NCI-H1048 (cell line): Measurements from ENCODE around the gene BRD9.
"Not testable (repeated sequence)": the region's sequence is repeated elsewhere in the genome, so short reads cannot be mapped to it uniquely, and the experiment has no call there.

Experiments used
- DNase-seq: peaks from one replicate; lab custom pipeline; 2025; lab: John Stamatoyannopoulos, UW

The BRD9 gene

GRCh38 chr5:922436-923280 lies 30.1 kb upstream of the BRD9 start:
- DNase-seq = no peak

GRCh38 chr5:921456-922435 lies 29.1 kb upstream of the BRD9 start:
- DNase-seq = no peak

DNA sequence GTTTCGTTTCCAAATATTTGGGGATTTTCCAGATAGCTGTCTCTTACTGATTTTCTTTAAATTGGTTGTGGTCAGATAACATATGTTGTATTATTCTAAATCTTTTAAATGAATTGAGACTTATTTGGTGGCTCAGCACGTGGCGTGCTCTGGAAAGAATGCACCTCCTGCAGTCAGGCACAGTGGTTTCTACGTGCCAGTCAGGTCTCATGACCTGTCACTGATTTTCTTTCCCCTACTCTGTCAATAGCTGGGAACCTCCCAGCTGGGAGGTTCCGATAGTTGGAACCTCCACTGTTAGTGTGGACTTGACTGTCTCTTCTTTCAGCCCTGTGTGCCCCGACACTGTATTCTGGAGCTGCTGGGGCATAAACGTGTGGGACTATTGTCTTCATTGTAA lies 27.7 kb upstream of the BRD9 start:
- DNase-seq = no peak

DNA sequence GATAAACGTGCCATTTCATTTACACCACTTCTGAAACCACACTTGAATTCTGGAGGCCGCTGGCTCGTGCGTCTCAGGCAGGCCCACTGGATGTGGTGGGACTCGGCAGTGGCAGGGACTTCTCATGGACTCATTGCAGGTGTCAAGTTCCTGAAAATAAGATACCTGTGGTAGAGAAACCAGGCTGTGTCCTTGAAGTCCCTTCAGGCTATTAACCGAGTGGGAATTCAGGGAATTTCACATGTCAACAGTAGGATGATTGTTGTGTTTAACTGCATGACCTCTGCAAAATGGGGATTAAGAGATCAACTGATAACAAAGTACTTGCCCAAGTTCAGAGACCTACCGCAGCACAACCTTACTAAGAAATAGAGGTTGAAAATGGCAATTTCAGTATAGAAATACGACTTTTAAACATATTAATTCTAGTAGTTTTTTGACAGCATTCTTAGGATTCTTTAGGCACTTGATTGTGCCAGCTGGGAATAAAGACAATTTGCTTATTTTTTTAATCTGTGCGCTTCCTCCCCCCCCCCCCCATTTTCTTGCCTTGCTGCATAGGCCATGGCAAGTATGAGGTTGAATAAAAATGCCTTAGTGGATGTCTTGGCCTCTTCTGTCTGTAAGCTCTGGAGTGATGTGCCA lies 26.9 kb upstream of the BRD9 start:
- peak; percentile 21 for DNase-seq

- not testable (repeated sequence) for DNase-seq
Observed at GRCh38 chr5:918717-919116, 26.1 kb upstream of the BRD9 start.

DNA sequence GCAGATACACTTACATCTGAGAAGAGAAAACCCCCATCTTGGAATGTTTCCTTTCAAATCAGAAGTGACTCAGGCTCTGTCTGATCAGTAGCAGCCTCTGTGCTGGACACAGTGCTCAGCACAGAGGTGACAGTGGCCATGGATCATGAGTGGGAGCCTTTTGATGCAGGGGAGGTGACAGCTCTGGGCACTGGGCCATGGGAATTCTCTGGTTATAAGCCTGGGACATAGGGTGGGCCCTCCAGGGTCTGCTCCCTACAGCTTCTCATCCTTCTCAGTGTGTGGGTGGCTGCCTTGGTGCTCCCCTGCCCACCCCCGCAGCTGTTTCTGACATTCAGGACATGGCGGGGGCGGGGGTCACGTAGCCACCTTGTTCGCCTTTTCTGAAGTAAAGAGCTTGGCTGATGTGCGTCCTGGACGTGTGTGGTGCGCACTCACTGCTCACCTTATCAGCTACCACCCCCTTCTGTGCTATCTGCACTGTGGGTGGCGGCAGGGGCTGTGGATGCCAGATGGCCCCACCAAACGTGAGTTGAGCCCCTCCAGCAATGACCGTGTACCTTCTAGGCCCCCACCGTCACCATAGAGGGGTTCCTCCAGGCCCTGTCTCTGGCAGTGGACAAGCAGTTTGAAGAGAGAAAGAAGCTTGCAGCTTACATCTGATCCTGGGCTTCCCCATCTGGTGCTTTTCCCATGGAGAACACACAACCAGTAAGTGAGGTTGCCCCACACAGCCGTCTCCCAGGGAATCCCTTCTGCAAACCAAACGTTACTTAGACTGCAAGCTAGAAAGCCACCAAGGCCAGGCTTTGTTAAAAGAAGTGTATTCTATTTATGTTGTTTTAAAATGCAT lies 24.1 kb upstream of the BRD9 start:
- no peak for DNase-seq

GRCh38 chr5:915946-916345 lies 23.3 kb upstream of the BRD9 start:
- DNase-seq = no peak

DNA sequence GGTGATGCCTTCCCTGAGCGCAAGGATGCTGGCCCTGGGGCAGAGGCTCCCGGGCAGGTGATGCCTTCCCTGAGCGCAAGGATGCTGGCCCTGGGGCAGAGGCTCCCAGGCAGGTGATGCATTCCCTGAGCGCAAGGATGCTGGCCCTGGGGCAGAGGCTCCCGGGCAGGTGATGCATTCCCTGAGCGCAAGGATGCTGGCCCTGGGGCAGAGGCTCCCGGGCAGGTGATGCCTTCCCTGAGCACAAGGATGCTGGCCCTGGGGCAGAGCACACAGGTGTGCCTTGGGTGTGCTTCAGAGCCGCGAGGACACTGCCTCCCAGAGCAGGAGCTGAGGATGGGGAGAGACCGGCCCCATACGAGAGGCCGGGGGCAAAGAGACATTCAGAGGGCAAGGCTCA lies 22.7 kb upstream of the BRD9 start:
- not testable (repeated sequence) for DNase-seq

DNA sequence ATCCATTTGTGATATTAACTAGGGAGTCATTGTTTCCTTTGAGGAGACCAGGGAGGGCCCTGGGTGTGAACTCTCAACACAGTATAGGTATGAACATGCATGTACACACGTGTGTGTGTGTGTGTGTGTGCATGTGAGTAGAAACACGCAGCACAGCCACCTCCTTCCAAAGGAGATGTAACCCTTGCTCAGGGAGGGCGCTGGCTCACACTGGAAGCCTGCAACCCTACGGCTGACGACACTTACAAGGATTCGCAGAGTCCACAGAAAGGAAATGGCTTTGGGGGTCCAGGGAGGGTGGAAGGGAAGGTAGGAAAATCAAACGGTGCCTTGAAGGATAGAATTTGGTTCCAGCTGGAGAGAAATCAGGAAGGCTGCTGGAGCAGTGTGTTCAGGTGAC lies 22.0 kb upstream of the BRD9 start:
- no peak for DNase-seq

GRCh38 chr5:914174-914573 lies 21.6 kb upstream of the BRD9 start:
- DNase-seq = no peak

DNA sequence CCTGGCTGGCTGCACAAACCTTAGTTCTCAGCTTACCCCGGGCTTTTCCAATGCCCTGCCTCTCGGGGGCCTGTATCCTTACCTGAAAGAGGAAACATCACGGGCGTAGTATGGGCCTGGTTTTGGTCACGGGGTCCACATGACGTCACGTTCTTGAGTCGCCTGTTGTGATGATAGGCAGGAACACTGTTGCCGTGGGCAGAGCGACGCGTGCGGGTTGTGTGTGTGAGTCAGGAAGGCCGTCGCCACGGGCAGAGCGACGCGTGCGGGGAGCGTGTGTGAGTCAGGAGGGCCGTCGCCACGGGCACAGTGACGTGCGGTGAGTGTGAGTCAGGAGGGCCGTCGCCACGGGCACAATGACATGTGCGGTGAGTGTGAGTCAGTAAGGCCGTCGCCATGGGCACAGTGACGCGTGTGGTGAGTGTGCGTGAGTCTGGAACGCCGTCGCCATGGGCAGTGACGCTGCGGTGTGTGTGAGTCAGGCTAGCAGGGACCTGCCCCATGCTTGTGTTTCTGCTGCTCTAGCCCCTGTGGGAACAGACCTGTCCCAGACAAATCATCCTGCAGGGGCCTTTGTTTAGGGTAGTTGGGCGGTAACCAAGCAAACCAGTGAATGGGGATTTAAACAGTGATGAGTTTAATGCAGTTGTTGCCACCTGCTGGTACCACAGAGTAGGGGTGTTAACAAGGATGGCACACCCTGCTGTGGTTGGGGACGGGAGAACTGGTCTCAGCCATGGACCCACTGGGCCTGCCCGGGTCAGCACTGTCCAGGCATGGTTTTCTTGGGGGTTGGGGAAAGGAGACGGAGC lies 19.9 kb upstream of the BRD9 start:
- no peak for DNase-seq

- DNase-seq = no peak
Observed at GRCh38 chr5:911601-912000, 19.0 kb upstream of the BRD9 start.

- no peak for DNase-seq
Observed at GRCh38 chr5:910769-911160, 18.2 kb upstream of the BRD9 start.

DNA sequence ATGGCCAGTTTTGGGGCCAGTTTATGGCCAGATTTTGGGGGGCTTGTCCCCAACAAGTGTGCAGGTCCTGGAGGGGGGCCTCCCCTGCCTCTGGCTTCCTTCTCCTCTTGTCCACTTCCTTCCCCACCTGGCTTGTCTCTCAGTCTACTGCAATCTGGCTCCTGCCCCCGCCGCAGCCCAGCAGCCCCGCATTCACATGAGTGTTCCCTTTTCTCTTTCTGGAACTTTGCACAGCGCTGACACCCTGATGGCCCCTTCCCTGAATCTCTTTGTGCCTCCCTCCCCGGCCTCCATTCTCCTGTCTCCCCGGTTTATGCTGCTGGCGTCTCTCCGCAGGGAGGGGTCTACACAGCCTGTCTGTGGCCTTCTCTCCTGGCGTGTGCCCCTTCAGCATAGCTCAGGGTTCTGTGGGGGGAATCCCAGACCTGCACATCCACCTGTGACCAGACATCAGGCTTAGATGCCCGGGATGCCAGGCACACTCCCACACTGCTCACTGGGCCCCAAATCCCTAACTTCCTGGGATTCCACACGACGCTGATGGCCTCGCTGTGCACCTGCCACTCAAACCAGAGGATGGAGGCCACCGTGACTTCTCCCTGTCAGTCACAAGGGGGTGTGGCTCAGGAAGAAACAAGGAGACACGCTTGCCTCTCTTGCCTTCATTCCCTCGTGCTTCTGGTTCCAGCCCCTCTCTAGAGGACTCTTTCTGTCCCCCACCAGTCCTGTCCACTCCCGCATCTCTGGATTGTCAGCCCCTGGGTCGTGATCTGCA lies 17.6 kb upstream of the BRD9 start:
- DNase-seq = no peak

GRCh38 chr5:909086-909485 lies 16.5 kb upstream of the BRD9 start:
- DNase-seq = no peak

- no peak for DNase-seq
Observed at GRCh38 chr5:908172-908571, 15.6 kb upstream of the BRD9 start.

- no peak for DNase-seq
Observed at GRCh38 chr5:907366-907910, 14.8 kb upstream of the BRD9 start.

- DNase-seq = no peak
Observed at GRCh38 chr5:905139-905642, 12.6 kb upstream of the BRD9 start.

- DNase-seq = no peak
Observed at GRCh38 chr5:903756-904096, 11.1 kb upstream of the BRD9 start.
